DMS153 (cell line): ENCODE data around the gene LELP1.
"Not testable (repeated sequence)": the region's sequence is repeated elsewhere in the genome, so short reads cannot be mapped to it uniquely, and the experiment has no call there.

Source experiments
- DNase-seq: peaks from one replicate; lab custom pipeline; 2025; lab: John Stamatoyannopoulos, UW

The LELP1 gene

GRCh38 chr1:153229076-153229829 is 26.0 kb downstream of the LELP1 start:
- not testable (repeated sequence) for DNase-seq

GRCh38 chr1:153231363-153231762 is 28.1 kb downstream of the LELP1 start:
- no peak for DNase-seq

- DNase-seq, result no peak
Observed at GRCh38 chr1:153231785-153232184, 28.6 kb downstream of the LELP1 start.

- no peak for DNase-seq
Observed at GRCh38 chr1:153232553-153232952, 29.3 kb downstream of the LELP1 start.

- DNase-seq, result no peak
Observed at GRCh38 chr1:153233448-153233847, 30.2 kb downstream of the LELP1 start.

GRCh38 chr1:153238527-153238926 is 35.3 kb downstream of the LELP1 start:
- DNase-seq, result no peak

- DNase-seq, result no peak
Observed at GRCh38 chr1:153242160-153242559, 38.9 kb downstream of the LELP1 start.

GRCh38 chr1:153245466-153245865 is 42.2 kb downstream of the LELP1 start:
- DNase-seq, result no peak

- DNase-seq, result no peak
Observed at GRCh38 chr1:153246018-153246417, 42.8 kb downstream of the LELP1 start.

- DNase-seq, result no peak
Observed at GRCh38 chr1:153246825-153247224, 43.6 kb downstream of the LELP1 start.

- DNase-seq, result no peak
Observed at GRCh38 chr1:153248176-153248879, 45.1 kb downstream of the LELP1 start.

- DNase-seq, result no peak
Observed at GRCh38 chr1:153250166-153250565, 46.9 kb downstream of the LELP1 start.

GRCh38 chr1:153251087-153251486 is 47.9 kb downstream of the LELP1 start:
- DNase-seq, result no peak

- no peak for DNase-seq
Observed at GRCh38 chr1:153251562-153251961, 48.3 kb downstream of the LELP1 start.

- DNase-seq, result no peak
Observed at GRCh38 chr1:153251988-153252387, 48.8 kb downstream of the LELP1 start.

GRCh38 chr1:153253076-153253475 is 49.8 kb downstream of the LELP1 start:
- no peak for DNase-seq

- no peak for DNase-seq
Observed at GRCh38 chr1:153253693-153254092, 50.5 kb downstream of the LELP1 start.
